RWPE1 (cell line): ENCODE measurements around the gene CCDC60.
A peak's percentile ranks its signal among the peaks of the same experiment; 100 is the strongest.

Experiments used
- CTCF ChIA-PET: fragments of 350-600 bp; sonication (Branson Sonifier 250); formaldehyde crosslinking; extraction: SDS; loops from one replicate; lab custom pipeline; 2021; lab: Yijun Ruan, JAX
- POLR2A ChIA-PET: fragments of 400-600 bp; formaldehyde crosslinking; extraction: SDS; loops from one replicate; lab custom pipeline; 2020; ENCODE audit warnings: antibody characterized with exemption; ENCODE audit not compliant: low non-redundant PET; lab: Yijun Ruan, JAX
- DNase-seq: peaks from one replicate; pipeline ENCODE4 v3.0.0; 2012; ENCODE audit warnings: low spot score
- H3K27ac ChIP-seq: fragments of 450-650 bp; 2 replicates; pipeline ENCODE4 v1.5.1; 2017
- TF ChIP-seq, protein P1 (sequence below): fragments of 450-650 bp; conservative IDR thresholded peaks from 2 replicates; pipeline ENCODE4 v1.5.1; 2017; ENCODE audit warnings: low read depth, mild to moderate bottlenecking

CCDC60 gene

DNA sequence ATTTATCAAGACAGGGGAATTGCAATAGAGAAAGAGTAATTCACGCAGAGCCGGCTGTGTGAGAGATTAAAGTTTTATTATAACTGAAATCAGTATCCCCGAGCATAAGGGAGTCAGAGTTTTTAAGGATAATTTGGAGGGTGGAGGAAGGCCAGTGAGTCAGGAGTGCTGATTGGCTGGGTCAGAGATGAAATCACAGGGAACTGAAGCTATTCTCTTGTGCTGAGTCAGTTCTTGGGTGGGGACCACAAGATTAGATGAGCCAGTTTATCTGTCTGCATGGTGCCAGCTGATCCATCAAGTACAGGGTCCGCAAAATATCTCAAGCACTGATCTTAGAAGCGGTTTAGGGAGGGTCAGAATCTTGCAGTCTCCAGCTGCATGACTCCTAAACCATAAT, 96.6 kb downstream of the CCDC60 start:
- CTCF ChIA-PET, result no interaction called here
- POLR2A ChIA-PET, result no interaction called here

GRCh38 chr12:119432949-119433348, 98.4 kb downstream of the CCDC60 start:
- TF ChIP-seq, protein P1, sequence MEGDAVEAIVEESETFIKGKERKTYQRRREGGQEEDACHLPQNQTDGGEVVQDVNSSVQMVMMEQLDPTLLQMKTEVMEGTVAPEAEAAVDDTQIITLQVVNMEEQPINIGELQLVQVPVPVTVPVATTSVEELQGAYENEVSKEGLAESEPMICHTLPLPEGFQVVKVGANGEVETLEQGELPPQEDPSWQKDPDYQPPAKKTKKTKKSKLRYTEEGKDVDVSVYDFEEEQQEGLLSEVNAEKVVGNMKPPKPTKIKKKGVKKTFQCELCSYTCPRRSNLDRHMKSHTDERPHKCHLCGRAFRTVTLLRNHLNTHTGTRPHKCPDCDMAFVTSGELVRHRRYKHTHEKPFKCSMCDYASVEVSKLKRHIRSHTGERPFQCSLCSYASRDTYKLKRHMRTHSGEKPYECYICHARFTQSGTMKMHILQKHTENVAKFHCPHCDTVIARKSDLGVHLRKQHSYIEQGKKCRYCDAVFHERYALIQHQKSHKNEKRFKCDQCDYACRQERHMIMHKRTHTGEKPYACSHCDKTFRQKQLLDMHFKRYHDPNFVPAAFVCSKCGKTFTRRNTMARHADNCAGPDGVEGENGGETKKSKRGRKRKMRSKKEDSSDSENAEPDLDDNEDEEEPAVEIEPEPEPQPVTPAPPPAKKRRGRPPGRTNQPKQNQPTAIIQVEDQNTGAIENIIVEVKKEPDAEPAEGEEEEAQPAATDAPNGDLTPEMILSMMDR, result no peak
- no peak overlapping the region for H3K27ac ChIP-seq
- DNase-seq, result no peak
- POLR2A ChIA-PET, result no interaction called here
- CTCF ChIA-PET, result no interaction called here

More for the DNA sequence above, 96.6 kb downstream of the CCDC60 start:
- TF ChIP-seq, protein P1, result no peak
- no peak overlapping the region for H3K27ac ChIP-seq
- no peak for DNase-seq

DNA sequence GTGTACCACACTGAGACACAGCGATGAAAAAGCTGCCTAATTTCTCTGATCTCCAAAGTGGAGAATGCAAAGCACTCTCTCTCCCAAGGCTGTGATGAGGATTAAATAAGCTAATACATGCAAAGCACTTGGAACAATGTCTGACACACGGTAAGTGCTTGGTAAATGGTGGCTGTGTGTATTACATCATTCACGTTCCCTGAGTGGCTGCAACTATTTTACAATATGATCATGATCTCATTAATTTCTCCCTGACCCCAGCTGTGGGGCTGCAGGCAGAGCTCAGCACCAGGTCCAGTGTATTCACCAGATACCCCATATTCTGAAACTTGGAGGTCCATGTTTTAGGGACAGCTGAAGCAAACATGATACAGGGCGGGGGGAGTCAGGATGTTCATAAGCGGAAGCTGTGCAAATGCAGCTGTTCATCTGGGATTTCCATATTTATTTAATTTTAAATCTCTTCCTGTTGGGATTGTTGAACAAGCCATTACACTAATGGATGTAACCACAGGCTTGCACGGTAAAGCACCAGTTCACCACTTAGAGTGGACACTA, 106.4 kb downstream of the CCDC60 start:
- DNase-seq, result no peak
- TF ChIP-seq, protein P1, result no peak
- no peak overlapping the region for H3K27ac ChIP-seq
- ChIA-PET POLR2A (no interaction called here), CTCF (interaction anchor here (0.7 to 0.8 kb wide), 2 partner anchors 103 to 105 kb away, joined by 3 read pairs; no protein-coding TSS in a partner anchor)

DNA sequence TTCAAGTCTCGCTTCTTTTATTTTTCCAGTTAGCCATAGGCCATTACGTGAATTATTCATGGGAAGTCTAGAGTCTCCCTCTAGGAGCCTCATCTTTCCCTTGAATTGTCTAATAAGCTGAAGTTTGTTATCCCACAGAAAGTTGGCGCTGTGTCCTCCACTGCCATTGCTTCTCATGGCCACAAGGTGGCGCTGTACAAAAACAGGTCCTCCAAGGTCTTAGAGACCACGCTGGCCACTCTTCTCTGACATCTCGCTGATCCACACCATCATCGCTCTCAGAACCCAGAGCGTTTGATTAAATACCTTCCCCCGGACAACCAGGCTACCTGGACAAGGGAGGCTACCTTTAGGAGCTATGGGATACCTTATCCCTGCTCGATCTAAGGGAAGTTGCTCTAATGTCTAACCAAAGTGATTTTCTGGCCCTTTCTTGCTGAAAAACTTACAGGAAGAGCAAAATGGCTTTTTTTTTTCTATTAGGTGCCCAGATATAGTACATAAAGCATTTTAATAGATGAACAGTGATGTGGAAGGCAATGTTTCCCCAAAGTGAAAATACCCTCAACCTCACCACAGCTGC, 110.0 kb downstream of the CCDC60 start:
- CTCF ChIA-PET, result interaction anchor here (0.5 to 2.3 kb wide), 19 partner anchors 9 to 1040 kb away, joined by 3 to 19 read pairs (median 3); partner anchors contain the start of gene PRKAB1
- H3K27ac ChIP-seq, result no peak overlapping the region
- DNase-seq, result peak; percentile 38
- POLR2A ChIA-PET, result no interaction called here
- TF ChIP-seq, protein P1, result peak; percentile 77

DNA sequence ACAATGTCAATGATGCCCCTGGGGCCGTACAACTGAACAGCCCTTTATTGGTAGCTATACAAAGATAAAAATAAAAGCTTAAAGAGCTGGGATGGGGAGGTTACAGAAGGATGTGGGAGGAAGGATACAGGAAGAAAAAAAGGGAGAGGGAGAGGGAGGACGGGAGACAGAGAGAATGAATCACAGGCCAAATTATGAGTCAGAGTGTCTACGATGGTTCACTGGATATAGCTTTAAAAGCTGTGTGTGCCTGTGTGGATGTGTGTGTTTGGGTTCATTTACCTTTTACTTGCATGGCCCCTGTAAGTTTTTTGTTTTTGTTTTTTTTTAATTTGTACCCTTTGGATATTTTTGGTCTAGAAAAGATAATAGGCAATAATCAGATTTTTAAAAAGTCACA, 111.9 kb downstream of the CCDC60 start:
- no peak overlapping the region for H3K27ac ChIP-seq
- peak; percentile 14 for DNase-seq
- TF ChIP-seq, protein P1, result no peak
- POLR2A ChIA-PET, result no interaction called here
- CTCF ChIA-PET, result no interaction called here

GRCh38 chr12:119447126-119447525, 112.6 kb downstream of the CCDC60 start:
- ChIA-PET POLR2A (no interaction called here), CTCF (interaction anchor here (0.5 kb wide), 1 partner anchor 96 kb away, joined by 5 read pairs; no protein-coding TSS in a partner anchor)
- no peak overlapping the region for H3K27ac ChIP-seq
- TF ChIP-seq, protein P1, result no peak
- no peak for DNase-seq
